Stimulated activated CD8-positive, alpha-beta memory T cell treated with anti-CD3 and anti-CD28 coated beads, Interleukin-7, amount 100 ng/mL, for 24 hours (primary cell): Measurements from ENCODE around the gene KCNT1.
"Not testable (repeated sequence)": the region's sequence is repeated elsewhere in the genome, so short reads cannot be mapped to it uniquely, and the experiment has no call there.

Experiments used
- DNase-seq: peaks from one replicate; pipeline ENCODE4 v3.0.0-alpha.2; 2020; ENCODE audit warnings: low read depth

KCNT1 gene

GRCh38 chr9:135701959-135702721 lies at the start of gene KCNT1:
TSS of gene KCNT1 (plus strand) at chr9:135702185. CDS start at chr9:135702259, 74 bp downstream.
- peak; percentile 47 for DNase-seq

- DNase-seq: no peak
Observed at GRCh38 chr9:135655317-135655716, 46.7 kb upstream of the KCNT1 start.

DNA sequence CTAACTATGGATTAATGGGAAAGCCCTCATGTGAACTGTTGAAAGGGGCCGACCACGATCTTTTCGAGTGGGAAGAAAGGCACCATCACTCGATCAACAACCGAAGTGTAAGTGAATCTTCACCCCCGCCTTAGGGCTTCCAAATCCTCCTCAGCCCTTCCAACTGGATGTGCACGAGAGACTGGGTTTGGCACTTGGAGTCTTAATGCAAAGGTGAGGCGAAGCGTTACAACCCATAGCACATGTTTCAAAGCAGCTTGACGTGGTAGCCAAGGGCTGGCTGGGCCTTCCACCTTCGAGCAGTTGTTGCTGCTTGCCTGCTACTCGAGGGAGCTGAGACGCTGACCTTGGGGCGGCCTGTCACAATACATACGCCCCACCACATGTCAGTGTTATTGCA lies 44.6 kb upstream of the KCNT1 start:
- no peak for DNase-seq

DNA sequence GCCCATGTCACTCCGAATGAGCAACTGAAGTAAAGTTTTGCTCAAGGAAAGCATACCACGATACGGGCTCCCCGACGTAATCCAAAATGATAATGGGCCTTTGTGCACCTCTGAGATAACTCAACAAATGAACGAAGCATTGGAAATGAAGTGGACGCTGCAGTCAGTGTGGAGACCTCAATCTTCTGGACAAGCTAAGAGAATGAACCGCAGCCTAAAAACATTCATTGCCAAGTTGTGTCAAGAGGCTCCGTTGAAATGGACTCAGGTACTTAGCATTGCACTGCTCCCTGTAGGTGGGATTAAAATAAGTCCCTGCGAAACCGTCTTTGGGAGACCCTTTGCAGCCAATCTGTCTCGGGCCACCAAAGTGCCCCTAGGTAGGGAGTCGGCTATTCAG lies 42.7 kb upstream of the KCNT1 start:
- no peak for DNase-seq

DNA sequence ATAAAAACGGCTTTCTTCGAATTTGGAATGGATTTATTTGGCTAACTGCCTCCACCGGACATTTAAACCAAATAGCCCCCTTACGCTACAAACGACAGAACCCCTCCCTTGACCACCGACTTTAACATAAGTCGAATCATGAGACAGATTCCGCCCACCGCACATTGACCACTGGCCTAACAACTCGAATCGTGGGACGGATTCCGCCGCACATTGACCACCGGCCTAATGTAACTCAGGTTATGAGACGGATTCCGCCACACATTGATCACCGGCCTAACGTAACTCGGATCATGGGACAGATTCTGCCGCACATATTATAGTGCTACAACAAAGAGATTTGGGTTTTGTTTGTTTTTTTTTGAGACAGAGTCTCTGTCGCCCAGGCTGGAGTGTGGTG lies 41.6 kb upstream of the KCNT1 start:
- DNase-seq: no peak

GRCh38 chr9:135661816-135662560 lies 40.0 kb upstream of the KCNT1 start:
- DNase-seq: no peak

DNA sequence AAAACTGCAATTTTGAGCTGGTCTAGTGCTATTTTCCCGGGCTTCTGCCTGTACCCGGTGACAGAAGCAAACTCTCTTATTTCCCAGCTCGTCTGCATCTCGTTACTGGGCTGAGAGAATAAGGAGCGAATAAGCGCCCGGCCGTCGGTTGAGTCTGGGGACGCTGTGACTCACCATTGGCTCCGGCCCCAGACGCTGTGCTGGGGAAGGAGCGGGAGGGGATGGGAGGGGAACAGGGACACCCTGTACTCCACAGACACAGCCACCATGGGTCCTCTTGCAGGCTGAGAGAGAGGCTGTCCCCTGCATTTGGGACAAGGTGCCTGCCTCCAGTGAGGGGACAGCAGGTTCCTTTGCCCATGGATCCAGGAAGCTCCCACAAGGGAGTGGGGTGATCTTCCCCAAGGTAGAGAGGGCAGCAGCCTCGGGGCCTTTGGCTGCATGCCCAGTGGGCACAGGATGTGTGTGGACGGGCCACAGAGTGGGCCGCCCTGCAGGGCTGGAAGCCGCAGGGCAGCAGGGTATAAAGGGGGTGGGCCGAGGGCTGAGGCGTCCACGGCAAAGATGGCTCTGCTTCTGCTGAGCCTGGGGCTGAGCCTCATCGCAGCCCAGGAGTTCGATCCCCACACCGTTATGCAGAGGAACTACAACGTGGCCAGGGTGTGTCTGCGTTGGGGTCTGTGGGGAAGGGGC lies 39.1 kb upstream of the KCNT1 start, which contains the start of gene LCN9:
Gene LCN9, plus strand, starts transcription at position 552 of the 693 bp plus-strand sequence. Its CDS starts 13 bp downstream, at position 565.
- no peak for DNase-seq

DNA sequence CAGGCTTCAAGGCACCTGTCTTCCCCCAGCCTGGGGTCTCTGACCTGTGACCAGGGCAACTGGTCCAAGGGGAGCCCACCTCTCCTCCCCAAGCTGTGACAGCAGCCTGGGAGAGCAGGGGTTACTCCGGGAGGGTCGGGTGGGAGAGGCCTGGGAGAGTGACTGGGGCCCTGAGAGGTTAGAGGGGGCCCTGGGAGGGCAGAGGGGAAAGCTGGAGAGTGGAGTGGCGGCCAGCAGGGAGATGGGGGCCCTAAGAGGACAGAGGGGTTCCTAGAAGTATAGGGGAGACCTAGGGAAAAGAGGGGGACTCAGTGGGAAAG lies 38.6 kb upstream of the KCNT1 start:
- DNase-seq: no peak

- DNase-seq: no peak
Observed at GRCh38 chr9:135663857-135664256, 38.1 kb upstream of the KCNT1 start.

- DNase-seq: no peak
Observed at GRCh38 chr9:135664266-135664665, 37.7 kb upstream of the KCNT1 start.

- no peak for DNase-seq
Observed at GRCh38 chr9:135664801-135665794, 36.9 kb upstream of the KCNT1 start.

- DNase-seq: no peak
Observed at GRCh38 chr9:135665795-135666189, 36.2 kb upstream of the KCNT1 start.

GRCh38 chr9:135666534-135667462 lies 35.2 kb upstream of the KCNT1 start:
- no peak for DNase-seq

- no peak for DNase-seq
Observed at GRCh38 chr9:135667463-135668001, 34.5 kb upstream of the KCNT1 start.

GRCh38 chr9:135669018-135669417 lies 33.0 kb upstream of the KCNT1 start:
- not testable (repeated sequence) for DNase-seq

DNA sequence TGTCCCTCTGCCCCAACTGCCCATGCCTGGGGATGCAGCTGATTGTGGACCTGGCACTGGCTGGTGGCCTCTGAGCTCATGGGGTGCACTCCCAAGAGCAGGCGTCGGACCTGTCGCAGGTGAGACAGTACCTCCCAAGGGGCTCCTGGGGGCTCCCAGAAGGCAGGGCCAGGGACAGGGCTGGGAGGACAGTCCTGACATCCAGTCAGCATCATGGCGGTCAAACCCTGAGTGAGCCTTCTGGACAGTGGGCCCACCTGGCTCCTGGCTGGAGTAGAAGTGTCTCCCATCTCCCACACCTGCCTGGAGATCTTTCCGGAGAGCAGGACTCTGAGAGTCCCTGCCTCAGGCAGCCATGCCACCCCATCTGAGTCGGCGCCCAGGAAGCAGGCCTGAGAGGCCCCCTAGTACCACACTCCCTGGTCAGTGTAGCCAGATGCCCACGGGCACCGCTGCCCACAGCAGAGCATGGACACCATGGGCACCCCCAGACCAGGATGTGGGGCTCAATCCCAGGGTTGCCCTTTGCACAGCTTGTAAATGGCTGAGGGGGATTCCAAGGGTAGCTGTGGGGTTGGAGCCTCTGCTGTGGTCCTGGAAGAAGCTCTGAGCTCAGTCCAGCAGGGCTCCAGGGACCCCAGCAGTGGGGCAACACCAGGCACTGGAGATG lies 32.2 kb upstream of the KCNT1 start:
- DNase-seq: no peak

DNA sequence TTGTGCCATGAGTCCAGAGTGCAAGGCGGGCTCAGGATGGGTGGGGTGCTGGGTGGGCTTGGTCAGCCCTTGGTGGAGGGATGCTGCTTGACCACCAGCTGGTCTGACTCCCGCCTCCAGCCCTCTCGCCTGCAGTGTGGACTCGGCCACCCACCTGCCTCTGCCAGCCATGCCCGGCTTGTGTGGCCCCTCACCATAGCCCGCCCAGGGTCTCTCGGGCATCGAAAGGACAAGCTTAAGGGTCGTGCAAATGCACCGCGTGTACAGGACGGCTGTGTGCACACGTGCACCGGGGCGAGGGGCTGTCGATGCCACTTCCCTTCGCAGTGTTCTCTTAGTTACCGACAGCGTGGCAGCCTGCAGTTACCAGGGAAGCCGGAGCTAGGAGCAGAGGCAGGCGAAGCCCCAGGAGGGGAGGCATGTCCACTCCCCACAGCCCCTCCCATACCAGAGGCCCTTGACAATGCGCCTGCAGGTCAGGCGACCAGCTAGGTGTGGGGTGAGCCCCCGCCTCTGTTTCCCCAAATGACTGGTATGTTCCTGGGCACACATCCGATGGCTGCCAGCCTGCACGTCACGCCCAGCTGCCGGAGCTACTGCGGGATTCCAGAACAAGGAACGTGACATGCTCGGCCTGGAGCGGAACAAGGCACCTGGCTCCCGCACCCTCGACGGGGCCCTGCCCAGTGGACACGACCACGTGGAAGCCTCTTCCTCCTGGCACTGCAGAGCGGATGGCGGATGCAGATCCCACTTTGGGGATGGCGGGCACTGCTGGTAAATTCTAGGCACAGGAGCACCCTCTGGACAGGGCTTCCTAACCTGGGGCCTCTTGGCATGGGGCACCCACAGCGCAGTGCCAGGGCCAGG lies 31.0 kb upstream of the KCNT1 start:
- DNase-seq: no peak

GRCh38 chr9:135671591-135672041 lies 30.4 kb upstream of the KCNT1 start:
- no peak for DNase-seq

- DNase-seq: not testable (repeated sequence)
Observed at GRCh38 chr9:135672786-135673185, 29.2 kb upstream of the KCNT1 start.
